GM18519 (cell line): ENCODE data around the gene TREML2.

Experiments used
- ATAC-seq: cut with Tn5 transposase; IDR thresholded peaks from one replicate; pipeline ENCODE4 v1.9.1; 2021; ENCODE audit warnings: mild to moderate bottlenecking, moderate library complexity; ENCODE audit not compliant: unreplicated experiment, low FRiP score

The TREML2 gene

DNA sequence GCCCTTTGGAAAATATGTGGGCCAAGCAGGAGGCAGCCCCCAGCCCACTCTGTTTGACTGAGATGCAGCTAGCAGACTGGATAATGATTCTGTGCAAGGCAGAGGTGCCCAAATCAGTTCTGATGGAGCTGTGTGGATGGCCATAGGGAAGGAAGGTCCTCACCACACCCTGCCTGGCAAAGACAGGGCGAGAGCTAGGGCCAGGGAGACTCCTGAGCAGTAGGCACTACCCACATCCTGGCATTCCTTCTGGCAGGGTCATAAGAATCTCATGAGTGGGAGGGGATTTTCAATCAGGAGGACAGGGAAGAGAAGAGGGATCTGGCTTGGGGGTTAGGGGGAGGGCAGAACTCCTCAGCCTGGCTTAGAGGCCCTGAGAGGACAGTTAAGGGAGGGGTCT is 19.4 kb downstream of the TREML2 start:
- no peak for ATAC-seq

DNA sequence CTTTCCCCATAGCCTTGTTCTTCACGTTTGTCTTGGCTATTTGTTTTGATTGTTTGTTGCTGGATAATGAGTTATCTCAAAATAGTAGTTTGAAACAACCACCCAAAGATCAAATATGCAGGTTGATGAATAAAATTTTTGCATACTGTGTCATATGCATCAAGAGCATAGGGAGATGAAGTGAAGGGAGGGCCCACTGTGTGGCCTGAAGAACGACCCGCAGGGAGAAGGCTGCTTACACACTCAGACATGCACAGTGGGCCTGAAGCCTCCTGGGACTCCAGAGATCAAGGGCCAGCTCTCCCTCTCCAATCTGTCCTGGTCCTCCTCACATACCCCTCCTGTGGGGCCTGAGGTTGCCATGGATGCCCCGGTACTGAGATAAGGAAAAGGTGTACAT is 21.8 kb downstream of the TREML2 start:
- ATAC-seq = no peak

DNA sequence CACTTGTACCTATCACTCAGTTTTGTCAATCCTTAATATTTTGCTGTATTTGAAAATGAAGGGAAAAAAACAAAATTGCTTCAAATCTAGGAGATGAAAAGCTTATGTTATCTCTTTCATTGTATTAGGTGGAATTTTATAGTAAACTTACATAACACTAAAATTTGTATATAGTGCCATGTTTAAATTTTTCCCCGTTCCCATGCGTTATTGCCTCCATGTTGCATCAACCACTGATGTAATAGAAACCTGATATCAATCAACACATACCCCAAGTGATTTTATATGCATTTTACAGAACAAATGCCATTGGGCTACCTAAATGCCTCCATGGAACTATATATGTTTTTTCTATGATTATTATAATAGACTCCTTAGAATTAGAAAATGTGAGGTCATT is 23.3 kb downstream of the TREML2 start:
- ATAC-seq = no peak

DNA sequence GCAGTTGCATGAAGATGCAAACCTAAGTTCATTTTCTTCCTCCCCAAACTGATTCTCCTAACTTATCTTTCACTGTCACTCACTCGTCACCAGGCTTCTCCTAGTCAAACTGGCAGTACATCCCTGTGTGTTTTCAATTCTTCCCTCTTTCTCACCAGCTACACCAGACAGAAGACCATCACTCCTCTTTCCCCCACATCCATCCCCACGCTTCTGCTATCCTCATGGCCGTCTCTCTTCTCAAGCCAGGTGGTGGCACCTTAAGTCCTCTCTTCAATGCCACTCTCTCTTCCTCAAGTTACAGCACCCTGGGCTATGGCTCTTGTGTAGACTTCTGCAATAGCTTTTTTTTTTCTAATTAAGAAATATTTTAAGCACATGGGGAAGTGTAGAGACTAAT is 23.7 kb downstream of the TREML2 start:
- ATAC-seq = no peak

DNA sequence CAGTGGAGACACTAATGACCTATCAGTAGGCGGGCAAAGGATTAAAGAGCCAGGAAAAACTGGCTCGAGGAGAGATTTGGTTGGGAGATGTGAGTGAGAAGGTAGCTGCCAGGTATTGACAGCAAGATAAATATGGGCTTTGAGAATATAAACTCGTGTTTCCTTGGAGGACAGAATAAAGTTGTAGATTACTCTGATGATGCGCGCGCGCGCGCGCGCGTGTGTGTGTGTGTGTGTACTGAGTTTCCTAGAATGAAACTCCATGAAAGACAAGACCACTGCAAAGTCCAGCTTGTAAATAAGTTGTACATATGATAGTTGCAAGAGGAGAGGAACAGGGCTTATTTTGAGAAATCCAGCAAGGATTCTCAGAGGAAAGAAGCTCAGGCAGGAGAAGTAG is 24.8 kb downstream of the TREML2 start:
- ATAC-seq = no peak

DNA sequence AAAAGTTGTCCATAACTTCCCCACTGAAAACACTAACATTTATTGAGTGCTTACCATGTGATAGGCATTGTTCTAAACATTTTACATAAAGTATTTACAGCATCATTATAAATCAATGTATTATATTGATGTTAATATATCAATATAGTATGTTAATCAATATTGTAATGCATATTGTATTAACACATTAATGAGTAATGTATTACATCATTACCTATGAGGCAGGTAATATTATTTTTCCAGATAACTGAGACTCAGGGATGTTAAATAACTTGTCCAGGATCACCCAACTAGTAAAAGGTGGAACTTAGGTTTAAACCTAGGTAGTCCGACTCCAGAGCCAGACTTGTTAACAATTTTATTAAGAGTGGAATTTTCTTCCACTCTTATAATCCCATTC is 25.9 kb downstream of the TREML2 start:
- no peak for ATAC-seq

DNA sequence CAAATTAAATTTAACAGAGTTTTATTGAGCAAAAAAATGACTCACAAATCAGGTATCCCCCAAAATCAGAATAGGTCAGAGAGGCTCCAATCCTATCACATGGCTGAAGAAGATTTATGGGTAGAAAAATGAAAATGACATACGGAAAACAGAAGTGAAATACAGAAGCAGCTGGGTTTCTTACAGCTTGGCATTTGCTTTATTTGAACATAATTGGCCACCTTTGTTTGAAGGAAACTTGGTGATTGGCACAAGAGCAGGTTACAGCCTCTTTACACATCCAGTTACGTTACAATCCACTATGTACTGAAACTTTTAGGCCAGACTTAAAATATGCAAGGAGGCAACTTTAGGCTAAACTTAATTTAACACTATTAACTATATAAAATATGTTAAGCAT is 26.3 kb downstream of the TREML2 start:
- ATAC-seq = no peak

DNA sequence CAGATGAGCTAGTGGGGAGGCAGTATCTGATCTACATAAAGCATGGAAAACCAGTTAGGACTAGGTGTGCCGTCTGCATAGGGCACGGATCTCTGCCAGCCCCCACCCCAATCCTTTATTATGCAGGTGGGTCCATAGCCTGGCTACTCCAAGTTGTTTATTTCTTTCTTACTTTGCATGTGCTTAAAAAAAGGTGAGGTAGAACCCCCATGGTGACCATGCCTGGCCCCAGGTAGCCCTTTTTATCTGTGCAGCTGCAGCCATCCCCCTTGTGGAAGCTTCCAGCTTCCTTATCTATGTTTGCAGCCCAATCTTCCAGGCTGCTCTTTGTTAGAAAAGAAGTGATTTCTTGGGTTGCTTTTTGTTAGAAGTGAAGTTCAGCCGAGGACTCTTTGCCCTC is 29.0 kb downstream of the TREML2 start:
- ATAC-seq = no peak

DNA sequence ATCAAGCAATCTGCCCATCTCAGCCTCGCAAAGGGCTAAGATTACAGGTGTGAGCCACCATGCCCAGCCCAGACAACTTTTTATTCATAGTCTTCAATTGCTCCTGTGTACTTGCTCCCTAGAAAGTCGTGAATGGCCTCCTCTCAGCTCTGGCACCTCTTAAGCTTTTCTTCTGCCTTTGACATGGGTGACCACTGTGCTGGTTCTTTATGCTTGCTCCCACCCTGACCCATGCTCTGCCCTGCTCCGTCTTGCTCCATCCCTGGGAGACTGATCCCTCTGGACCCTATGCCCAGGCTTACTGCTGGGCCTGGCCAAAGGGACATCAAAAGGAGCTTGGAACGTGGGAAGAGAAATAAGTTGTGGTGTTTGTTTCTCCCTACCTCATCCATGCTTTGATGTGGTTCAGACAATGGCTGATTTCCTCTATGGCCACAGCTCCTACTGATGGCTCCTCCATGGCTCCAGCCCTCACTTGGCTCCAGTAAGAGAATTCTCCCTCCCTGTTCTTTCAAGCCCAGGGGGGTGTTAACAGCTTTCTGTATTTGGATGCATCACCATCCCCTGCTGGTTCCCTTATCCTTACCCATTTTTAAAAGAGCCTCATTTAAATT is 30.3 kb downstream of the TREML2 start:
- ATAC-seq = no peak

DNA sequence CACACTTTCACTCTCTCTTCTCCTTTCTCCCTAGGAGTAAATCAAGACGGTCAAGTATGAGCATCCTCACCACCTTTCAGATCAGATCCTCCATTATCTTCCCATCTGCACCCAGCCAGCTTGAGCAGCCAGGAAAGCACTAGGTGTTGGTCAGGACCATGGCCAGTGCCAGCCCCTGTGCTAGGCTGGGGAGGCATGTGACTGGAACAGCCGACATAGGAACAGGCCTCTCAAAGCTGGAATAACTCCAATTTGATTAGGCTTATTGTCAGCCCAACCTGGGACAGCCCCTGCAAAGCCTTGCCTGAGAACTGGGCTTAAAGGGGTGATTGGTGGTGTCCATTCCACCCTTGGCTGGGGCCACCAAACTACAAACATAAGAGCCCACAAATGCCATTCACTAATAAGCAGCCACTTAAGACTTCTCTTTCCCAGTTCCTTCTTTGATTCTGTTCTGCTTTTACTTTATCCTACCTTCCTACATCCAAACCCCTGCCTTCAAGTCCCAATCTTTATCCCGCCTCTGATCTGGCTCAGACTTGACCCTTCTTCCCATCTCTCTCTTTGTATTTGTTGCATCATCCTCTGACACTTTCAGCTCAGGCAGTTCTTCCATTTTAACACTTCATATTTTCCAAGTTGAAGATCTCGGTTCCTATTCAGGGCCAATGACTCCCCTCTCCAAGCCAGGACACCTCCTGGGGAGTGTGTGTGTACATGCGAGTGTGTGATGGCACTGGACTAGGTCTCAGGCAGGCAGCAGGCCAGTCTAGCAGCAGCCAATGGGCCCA is 33.6 kb downstream of the TREML2 start:
- no peak for ATAC-seq

DNA sequence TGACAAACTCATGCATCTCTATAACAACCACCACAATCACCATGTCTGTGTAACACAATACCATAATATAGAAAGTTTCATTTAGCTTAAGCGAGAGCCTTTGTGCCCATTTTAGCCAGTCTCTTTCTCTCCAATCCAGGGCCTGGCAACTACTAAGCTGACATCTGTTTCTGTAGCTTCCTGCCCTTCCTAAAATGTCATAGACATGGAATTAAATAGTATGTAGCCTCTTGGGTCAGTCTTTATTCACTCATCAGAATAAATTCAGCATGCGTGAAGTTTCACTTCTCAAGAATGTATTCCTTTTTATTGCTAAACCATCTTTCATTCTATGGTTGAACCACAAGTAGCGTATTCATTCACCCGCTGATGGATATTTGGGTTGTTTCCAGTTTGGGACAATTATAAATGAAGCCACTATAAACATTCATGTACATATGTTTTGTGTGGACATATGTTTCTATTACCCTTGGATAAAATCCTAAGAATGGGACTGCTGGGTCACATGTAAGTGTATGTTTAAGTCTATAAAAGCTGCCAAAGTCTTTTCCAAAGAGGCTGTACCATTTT is 36.3 kb downstream of the TREML2 start:
- ATAC-seq = no peak

DNA sequence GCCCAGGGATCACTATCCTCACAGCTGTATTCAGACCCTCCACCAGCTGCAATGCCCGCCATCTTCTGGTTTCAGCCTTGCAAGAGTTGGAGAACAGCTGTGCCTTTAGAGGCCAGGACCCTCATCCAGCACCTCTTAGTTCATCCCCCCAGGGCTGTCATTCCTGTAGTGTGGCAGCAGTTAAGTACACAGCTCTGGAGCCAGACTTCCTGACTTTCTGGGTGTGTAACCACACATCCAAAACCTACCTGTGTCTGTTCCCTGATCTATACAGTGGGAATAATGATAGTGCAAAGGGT is 37.6 kb downstream of the TREML2 start:
- ATAC-seq = no peak

DNA sequence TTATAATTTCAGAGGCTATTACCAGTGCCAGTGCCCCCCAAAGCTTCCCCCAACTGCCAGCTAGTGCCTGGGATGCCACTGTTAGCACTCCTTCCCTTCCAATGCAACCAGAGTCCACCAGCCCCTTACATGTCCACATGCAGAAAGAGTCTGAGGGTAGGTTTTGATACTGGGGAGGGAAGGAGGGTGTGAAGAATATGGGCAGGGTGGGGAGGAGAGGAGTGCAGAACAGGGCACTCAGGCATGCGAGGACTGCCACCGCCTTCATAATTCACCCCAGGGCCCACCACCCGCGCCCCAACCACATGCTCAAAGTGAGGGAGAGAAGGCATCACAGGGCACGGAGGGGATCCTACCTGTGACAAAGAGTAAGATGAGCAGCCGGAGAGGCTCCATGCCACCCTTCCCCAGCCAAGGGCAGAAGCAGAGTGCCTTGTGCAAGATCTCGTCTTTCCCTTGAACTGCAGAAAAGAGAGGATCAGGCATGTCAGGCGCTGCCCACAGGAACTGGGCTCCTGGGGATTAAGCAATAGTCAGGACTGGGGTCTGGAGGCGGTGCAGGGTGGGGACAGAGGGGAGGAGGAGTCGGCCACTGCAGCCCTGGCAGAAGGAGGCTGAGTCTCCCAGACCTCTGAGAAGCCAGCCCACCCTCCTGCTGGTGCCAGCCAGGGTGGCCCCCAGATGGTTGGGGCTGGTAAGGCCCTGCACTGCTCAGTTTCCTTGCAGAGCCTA is 38.1 kb downstream of the TREML2 start, which contains the start of gene TREM2:
TSS of gene TREM2 (minus strand) at position 430 of the 732 bp plus-strand sequence. CDS start at position 396, 34 bp downstream.
- no peak for ATAC-seq

DNA sequence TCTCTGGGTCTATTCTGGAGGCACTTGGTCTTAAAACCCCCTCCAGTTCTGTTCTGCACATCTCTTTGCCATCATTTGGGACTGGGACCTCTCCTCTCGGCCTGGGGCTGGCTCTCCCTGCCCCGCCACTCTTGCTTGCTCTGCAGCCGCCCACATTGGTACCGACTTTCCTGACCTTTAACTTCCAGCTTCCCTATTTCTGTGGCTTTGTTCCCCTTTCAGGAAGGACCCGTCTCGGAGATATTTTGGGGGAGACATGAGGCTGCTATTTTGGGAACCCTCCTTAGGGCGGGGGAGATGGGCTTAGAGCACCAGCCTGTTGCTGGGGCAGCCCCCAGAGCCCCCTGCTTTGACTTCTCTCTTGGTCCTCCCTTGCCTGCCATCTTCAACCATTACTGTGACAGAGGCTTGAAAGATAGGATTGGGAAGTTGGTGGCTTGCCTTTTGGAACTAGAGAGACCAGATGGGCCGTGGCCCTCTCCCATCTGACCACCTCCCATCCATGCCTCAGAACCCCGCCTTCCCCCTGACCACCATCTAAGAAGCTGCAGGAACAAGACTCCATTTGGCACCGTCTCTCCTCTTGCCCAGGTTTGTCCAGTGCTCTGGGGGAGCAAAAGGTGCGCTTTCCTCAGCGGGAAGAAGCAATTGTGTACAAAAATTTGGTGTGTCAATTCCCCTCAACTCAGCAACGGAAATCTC is 38.9 kb downstream of the TREML2 start:
- ATAC-seq = no peak

DNA sequence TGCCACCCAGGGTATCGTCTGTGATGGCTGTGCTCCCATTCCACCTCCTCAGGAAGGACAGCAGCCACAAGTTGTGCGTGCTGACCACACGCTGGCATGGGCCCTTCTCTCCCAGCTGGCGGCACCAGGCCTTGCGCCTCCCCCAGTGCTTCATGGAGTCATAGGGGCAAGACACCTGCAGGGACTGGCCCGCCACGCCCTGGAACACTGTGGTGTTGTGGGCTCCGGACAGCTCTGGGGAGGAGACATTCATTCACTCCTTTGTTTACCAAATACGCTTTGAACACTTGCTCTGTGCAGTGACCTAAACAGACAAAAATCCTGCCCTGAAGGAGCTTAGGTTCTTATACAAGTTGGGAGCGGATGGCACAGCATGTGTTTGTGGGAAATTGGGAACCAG is 39.6 kb downstream of the TREML2 start:
- no peak for ATAC-seq

DNA sequence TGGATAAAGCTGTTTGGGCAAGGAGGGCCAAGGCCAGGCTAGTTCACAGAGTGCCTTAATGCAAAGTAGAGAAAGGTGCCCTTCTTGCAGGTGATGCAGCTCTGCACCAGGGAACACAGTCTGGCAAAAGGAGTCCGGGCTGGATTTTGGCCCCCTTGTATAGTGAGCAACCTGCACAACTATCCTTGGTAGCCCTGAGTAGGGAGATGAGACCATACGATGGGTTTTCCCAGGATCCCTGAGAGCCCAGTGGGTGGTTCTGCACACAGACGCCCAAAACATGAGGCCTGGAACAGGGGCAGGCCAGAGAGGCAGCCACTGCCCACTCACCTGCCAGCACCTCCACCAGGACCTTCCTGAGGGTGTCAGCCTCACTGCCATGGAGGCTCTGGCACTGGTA is 40.0 kb downstream of the TREML2 start:
- ATAC-seq = no peak

DNA sequence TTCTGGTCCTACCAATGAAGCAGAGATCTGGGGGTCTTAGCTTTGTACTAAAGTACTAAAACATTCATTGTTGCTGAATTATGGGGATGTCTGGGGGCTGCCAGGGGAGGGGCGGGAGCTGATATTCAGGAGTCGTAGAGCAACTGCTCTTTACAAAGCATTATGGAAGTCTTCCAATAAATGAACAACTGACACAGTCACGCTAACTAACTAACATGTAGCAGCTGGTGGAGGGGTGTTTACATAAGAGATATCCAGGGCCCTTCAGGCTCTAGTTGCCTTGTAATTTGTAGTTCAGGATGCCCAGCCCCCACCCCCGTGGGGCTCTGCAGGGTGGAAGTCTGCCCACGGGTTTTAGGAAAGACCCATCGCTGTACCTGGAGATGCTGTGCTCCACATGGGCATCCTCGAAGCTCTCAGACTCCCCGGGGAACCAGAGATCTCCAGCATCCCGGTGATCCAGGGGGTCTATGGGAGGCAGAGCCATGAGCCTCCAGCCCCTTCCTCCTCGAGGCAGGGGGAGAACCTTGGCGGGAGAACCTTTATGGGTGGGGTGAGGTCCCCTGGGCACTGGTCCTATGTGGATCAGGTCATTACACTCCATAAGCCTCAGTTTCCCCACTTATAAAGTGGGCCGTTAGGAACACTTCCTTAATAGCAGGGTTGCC is 41.4 kb downstream of the TREML2 start:
- no peak for ATAC-seq

DNA sequence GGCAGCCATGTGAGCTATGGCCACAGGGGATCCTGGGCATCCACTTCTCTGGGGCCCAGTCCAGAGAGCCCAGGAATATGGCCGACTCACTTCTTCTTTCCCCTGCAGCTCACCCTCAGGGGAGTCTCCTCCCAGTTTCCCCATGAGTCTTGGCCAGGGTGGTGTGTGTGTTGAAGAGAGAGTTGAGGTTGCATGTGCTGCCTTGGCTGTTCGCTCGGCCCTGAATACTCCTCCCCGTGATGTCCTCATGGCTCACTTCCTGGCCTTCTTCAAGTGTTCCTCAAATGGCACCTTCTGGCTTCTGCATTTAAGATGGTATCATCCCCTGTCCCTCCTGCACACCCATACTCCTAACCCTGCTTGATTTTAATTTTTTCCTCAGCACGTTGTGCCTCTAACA is 43.6 kb downstream of the TREML2 start:
- no peak for ATAC-seq

DNA sequence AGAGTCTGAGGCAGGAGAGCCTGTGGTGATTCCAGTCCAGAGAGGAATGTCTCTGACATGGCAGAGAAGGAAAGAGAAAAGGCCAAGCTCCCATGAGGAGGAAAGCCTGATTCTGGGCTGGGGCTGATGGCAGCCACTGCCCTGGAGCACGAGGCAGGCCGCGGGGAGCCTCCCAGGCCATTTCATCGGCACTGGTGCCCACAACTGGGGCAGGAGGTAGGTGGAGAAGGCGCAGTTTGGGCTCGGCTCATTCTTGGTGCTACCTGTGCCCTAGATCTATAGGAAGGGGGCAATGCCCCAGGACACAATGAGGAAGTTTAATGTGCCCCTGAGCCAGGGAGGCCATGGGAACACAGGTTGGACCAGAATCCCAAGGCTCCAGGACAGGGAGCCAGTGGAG is 44.2 kb downstream of the TREML2 start:
- no peak for ATAC-seq

DNA sequence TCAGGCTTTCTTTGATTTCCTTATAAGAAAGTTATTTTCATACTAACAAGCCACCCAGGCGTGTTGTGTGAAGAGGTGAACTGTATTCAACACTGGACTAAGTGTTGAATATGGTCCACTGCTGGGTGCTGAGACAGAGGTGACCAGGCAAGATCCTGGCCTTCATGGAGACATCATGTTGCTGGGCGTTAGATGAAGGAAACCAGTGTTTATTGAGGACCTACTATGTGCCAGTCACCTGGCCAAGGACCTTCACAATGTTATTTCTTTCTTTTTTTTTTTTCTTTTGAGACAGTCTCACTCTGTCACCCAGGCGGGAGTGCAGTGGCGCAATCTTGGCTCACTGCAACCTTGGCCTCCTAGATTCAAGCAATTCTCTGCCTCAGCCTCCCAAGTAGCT is 44.9 kb downstream of the TREML2 start:
- ATAC-seq = no peak
